GM12872 (cell line): Measurements from ENCODE around the gene SLC6A8.

Experiments used
- TF ChIP-seq, protein P1 (sequence below): IDR thresholded peaks from 3 replicates; pipeline ENCODE4 v1.5.1; 2011; ENCODE audit warnings: low read depth, mild to moderate bottlenecking, low read length, moderate library complexity; ENCODE audit not compliant: insufficient read depth

SLC6A8 gene

DNA sequence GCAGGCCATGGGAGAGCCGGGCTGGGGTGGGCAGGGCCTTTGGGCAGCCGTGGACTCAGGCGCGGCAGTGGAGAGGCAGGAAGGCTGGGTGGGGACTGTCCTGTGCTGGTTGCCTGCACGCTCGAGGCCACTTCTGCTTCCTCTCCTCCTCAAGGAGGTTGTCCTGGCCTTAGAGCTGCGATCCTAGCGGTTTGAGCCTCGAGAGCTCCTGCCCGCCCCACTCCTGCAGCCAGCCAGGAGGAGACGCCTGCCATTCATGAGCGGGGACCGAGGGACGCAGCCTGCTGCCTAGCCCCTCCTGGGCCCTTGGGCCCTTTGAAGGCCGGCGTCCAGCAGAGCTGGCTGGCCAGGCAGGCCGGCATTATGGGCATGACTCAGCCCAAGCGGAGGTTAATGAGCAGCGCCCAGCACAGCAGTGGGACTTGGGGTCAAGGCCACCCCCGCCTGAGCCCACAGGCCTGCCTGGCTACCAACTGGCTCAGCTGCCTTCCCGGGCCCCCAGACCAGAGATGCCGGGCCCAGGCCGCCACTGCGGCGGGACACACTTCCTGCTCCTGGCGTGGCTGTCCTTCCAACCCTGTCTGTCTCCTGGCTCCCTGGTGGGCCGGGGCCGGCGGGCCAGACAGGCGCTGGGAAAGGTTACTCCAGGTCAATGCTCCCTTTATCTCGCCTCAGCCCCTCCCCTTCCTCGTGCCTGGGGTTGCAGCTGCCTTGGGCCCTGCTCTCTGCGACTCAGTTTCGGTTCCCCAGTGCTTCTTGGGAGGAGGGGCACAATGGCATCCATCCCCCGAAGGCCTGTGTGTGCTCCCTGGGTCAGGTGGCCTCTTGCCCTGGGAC lies 38.8 kb downstream of the SLC6A8 start:
- TF ChIP-seq, protein P1, sequence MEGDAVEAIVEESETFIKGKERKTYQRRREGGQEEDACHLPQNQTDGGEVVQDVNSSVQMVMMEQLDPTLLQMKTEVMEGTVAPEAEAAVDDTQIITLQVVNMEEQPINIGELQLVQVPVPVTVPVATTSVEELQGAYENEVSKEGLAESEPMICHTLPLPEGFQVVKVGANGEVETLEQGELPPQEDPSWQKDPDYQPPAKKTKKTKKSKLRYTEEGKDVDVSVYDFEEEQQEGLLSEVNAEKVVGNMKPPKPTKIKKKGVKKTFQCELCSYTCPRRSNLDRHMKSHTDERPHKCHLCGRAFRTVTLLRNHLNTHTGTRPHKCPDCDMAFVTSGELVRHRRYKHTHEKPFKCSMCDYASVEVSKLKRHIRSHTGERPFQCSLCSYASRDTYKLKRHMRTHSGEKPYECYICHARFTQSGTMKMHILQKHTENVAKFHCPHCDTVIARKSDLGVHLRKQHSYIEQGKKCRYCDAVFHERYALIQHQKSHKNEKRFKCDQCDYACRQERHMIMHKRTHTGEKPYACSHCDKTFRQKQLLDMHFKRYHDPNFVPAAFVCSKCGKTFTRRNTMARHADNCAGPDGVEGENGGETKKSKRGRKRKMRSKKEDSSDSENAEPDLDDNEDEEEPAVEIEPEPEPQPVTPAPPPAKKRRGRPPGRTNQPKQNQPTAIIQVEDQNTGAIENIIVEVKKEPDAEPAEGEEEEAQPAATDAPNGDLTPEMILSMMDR: no peak

DNA sequence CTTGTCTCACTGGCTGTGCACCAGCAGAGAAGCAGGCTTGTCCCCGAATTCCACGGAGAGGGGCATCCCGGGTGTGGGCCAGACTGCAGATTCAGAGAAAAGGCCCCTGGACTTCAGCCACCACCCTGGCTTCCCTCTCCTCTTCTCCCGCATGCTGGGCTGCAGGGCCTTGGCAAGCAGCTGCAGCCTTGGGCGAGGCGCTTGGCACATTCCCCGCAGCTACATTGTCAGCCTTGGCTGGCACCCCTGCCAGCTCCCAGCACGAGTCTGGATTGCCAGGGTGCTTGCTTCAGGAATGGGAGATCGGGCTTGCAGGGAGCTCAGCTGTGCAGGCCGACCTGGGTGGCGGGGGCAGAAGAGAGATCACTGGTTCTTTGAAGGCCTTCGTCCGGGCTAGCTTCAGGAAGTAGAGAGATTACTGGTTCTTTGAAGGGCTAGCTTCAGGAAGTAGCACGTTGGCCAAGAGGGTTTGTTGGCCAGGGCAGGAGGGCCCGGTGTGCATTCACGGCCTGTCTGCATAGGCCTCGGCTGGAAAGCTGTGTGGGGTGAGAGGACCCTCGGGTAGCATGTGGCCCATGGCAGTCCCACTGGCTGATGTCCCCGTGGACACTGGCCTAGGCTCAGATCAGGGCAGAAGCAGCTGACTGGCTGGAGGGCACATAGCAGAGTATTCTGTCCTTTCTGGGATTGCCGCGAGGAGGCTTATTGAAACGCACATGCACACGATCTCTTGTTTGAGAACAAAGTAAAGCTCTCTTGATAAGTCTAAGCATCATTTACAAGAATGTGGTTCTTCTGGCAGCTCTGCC lies 39.6 kb downstream of the SLC6A8 start:
- TF ChIP-seq, protein P1: no peak

- TF ChIP-seq, protein P1: no peak
Observed at GRCh38 chrX:153728095-153728494, 40.4 kb downstream of the SLC6A8 start.

- TF ChIP-seq, protein P1: no peak
Observed at GRCh38 chrX:153728951-153729631, 41.4 kb downstream of the SLC6A8 start.

GRCh38 chrX:153731117-153731844 lies 43.6 kb downstream of the SLC6A8 start:
- TF ChIP-seq, protein P1: no peak

DNA sequence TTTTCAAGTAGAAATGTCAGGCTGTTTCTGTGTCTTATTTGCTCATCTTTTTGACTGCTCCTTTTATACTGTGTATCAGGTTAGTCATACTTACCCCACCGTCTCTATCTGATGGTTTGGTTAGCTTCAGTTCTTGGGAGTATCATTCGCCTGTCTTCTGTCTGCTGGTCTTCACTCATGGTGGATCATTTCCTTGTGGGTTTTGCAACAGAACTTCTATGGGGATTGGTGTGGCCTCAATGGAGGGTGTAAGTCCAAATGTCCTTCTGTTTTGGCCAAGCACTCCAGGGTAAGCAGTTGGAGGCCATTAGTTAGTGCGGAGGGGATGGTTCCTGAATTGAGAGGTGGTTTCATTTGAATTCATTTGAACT lies 44.1 kb downstream of the SLC6A8 start:
- TF ChIP-seq, protein P1: no peak
